Right ventricle myocardium superior (tissue), 1 donor: ENCODE measurements around the gene PDX1. TPM values are rescaled to one million over a fixed set of nuclear protein-coding genes. Genes with fewer than 3 reads are reported as not detected.
"Not testable (repeated sequence)": the region's sequence is repeated elsewhere in the genome, so short reads cannot be mapped to it uniquely, and the experiment has no call there.

Source experiments
- ATAC-seq: fragments of 200-7000 bp; cut with Tn5 transposase; one replicate; pipeline ENCODE4 v1.9.1; 2020; ENCODE audit warnings: mild to moderate bottlenecking; ENCODE audit not compliant: poor library complexity
- DNase-seq: peaks from one replicate; pipeline ENCODE4 v3.0.0-alpha.2; 2020
- intact Hi-C: fragments of 100-400 bp; cut with DNase I; formaldehyde crosslinking; loops from one replicate; pipeline ENCODE4 v1.11.2; 2022
- total RNA-seq: library from RNA; stranded (reverse); fragmentation: NEBNext Ultra II Directional; extraction: Animal tissue kit (Norgen Biotek cat#: 25700); gene quantifications from one replicate; pipeline ENCODE4 v1.2.1, GENCODE V29; 2021
- donor health status: DM: no; HTN: yes; CAD: no; lungs with severe emphysema.

PDX1 gene
- total RNA-seq, 1 donor from 2014 or later: not detected

DNA sequence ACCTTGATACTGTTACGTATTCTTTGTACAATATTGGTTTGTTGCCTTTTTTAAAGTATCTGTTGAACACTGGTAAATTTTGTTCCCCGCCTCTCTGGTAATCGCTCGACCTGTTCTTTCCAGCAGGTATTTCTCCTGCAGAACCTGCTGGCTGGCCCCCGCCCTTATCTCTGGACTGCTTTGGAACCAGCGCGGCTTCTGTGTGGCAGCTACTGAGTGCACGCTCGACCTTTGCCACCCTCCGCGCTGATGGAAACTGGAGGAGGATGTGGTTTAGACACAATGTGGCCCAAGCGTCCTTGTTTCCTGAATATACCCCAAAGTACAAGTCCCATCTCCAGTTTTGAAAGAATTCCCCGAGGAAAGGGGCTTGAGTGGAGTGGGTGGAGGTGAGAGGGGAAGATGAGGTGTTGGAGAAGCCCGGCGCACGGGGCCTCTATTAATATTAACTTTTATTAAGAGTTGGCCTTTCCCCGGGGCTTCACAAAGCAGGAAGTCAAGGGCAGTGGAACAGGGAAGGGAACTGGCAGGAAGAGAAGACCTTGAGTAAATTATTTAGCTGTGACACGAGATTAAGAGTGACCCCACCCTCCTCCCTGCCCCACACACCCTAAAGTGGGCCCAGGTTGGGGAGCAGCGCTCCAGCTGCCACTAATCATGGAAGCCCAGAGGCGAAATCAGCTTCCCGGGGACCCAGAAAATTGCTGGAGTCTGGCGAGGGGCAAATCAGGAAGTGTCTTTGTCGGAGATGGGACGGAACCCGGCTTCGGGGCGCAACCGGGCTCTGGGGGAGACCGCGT is 33.3 kb downstream of the PDX1 start:
- DNase-seq (no peak), ATAC-seq (peak; percentile 32)
- intact Hi-C loops: no loop called here

DNA sequence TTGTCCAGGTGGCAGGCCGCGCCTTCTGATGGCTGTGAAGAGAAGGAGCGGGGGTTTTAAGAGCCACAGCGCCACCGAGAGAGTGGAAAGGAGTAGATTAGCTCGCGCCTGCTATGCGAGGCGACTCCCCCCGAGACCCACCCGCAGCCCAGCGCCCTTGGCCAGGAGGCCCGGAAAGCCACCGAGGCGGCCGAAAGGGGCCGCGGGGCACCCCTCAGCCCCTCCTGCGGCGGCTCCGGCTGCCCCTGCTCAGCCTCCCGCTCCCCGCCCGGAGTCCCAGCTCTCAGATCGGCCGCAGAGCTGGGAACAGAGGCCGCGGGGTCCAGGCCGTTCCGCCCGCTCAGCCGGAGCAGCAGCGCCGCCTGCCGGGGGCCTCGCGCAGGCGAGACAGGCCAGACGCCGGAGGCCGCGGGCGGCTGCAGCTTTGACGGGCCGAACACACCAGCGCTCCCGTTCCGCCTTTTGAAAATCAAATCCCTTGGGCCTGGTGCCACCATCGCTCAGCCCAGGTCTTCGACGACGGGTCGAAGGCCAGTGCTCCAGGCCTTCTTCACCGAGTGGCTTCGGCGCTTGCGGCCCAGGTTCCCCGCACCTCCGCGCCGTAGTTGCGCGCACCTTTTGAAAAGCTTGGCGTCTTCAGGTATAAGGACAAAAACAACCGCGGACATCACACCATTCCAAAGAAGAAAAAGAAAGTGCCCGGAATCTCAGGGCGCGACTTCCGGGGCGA is 34.0 kb downstream of the PDX1 start:
- ATAC-seq (peak; percentile 99), DNase-seq (peak; percentile 82)
- intact Hi-C loops: no loop called here

GRCh38 chr13:27954406-27954851 is 34.6 kb downstream of the PDX1 start:
- intact Hi-C loops: no loop called here
- peak; percentile 69 for ATAC-seq
- DNase-seq: no peak

DNA sequence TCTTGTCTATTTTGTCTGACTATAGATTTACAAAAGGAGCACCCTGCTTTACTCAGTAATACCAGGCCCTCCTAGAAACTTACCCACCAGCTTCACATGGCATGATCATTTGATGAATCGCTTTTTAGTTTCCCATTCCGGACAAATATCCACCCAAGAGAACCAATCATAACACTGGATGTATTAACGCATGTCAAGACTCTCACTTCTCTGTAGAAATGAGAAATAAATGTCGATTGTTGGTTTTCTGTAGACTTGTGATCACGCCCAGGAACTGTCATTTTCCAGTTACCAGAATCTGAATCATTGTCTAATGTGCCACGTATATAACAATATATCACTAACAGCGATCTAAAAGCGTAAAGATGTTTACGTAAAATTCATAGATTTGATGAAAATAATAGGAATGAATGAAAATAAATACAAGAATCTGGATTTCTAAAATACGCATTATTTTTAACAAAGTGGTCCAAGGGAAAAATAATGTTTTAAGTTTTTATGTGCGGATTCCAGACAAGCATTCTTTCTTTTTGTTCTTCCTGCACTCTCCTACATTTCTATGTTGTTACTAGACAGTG is 35.3 kb downstream of the PDX1 start:
- intact Hi-C loops: no loop called here
- ATAC-seq (no peak), DNase-seq (no peak)

DNA sequence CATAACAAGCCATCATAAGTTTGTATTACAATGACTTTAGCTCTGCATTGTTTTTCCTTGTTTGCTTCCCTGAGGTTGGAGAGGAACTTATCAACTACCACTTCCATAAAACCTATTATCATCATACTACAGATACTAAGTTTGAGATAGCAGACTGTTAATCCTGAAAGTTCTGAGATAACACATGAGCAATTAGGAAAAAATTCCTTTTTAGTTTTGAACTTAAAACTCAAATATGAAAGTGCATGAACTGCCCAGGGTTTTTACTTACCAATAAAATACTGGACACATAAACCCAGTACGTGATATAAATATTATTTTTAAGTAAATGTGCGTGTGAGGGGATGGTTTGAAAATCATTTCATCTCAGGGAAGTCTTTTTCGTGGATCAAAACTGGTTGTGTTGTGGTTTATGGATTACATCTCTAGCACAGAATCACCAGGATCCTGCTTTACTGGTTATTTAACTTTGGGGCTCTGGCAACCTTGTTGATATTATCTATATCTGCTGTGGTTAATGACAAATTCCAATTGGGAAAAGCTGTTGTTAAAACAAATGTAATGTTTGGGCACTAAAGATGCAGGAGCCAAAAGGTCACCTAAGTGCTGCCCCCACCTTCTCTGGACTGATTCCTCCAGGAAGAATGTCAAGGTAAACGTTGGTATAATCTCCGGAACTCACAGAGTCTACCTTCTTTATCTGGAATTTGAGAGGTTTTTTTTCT is 36.9 kb downstream of the PDX1 start:
- no peak for ATAC-seq
- DNase-seq: no peak
- intact Hi-C loops: no loop called here

- ATAC-seq: no peak
- DNase-seq: no peak
- intact Hi-C loops: no loop called here
Measured at GRCh38 chr13:27959976-27960361, 40.2 kb downstream of the PDX1 start.

GRCh38 chr13:27960362-27961226 is 40.8 kb downstream of the PDX1 start:
- DNase-seq: peak; percentile 63
- ATAC-seq: peak; percentile 81
- intact Hi-C loops: no loop called here

DNA sequence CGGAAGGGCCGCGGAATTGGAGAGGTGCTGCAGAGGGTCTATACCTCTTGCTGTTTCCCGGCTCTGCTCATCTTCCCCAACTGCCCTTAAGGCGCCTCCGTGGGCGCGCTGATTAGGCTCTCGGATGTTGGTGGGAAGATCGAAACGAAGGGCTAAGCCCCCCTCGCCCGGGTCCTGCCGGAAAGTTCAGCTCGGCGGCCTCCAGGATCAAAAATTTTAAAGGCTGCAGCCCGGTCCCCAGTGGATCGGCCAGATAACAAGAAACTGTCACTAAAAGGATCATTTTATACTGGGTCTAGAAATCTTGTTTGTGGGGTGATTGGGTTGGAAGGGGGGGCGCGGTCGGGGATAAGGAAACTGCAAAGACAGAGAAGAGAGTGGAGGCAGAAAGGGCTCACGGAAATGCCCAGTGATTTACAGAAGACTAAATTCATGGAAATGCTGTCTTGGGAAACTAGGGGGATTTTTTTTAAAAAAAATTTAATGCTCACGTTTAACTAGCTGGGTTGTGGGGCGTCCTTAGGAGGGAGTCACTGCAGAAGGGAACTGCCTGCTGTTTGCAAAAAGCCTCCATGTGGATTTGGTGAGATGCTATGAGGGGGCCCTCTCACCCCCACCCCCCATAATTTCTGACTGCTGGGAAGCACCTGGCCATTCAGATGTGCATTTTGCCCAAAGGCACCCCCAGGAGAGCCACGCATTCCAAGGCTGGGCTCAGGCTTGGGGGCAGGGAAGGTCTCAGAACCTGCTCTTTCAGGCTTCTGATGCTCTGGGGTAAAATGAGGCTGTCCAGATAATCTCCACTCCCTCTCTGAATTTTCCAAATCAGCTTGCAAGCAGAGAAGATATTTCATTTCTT is 41.7 kb downstream of the PDX1 start:
- ATAC-seq (no peak), DNase-seq (no peak)
- intact Hi-C loops: no loop called here

DNA sequence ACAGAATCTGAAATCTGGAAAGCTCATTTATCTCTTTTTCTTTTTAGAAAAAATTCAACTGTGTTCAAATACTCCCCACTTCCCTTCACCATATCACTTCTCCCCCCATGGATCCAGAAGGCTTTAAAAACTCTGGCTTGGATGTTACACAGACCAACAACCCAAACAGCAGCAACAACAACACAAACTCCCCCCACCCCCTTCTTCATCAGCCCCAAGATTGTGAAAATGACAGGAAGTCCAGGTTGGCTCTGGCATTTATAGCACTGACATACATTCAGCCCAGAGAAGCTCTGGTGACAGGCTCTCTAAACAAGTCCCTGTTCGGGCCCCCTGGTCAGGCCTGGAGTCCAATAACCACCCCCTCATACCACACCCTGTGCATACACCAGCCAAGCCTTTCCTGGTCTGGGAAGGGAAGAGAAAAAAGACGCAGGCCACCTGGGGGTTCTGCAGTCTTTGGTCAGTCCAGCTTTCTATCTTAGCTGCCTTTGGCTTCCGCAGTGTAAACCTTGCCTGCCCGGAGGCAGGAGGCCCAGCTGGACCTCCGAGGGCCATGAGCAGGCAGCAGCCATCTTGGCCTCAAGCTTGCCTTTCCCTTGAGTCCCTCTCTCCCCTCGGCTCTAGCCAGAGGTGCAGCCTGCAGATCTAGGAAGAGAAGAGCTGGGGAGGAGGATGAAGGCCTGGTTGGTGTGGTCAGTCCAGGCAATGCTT is 42.5 kb downstream of the PDX1 start:
- ATAC-seq (no peak), DNase-seq (no peak)
- intact Hi-C loops: no loop called here

DNA sequence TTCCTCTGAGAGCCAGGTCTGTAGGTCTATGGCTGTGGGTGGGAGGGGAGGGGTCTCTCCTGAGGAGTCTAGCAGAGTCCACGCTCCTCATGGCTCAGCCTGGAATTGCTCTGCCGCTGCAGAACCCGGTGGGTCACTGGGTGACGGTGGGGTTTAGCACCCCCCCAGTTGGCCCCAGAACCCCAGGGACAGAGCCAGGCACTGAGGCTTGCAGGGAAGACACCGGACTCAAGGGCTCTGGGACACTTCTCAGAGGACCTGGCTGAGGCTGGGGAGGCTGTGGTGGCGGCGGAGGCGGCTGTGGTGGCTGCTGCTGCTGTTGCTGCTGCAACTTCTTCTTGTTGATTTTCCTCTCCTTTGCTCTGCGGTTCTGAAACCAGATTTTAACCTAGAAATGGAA is 43.2 kb downstream of the PDX1 start:
- DNase-seq (no peak), ATAC-seq (no peak)
- intact Hi-C loops: no loop called here

GRCh38 chr13:27963491-27963890 is 43.7 kb downstream of the PDX1 start:
- ATAC-seq (no peak), DNase-seq (no peak)
- intact Hi-C loops: no loop called here

- ATAC-seq, intact Hi-C loops, DNase-seq: not testable (repeated sequence)
Measured at GRCh38 chr13:27964206-27964605, 44.4 kb downstream of the PDX1 start.

DNA sequence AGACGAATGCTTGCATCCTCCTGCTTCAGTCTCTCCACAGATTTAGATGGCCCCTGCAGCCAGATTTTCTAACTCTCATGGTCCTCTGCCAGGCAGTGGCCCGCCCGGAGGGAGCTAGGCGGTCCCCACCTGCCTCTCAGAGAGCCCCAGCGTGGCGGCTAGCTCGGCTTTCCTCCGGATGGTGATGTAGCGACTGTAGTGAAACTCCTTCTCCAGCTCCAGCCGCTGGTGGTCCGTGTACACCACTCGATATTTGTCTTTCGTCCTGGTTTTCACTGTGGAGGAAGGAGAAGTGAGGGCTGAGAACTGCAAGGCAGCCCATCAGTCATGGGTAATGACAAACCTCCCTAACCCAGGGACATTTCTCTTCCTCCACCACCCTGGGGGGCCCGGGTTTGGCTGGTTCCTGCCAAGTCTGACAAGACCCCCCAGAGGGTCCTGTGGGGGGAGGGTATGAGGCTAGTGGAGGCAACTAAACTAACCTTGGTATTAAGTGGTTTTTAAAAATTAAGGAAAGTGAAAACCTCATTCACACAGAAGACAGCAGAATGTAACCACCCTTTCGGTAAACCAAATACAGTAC is 45.0 kb downstream of the PDX1 start:
- DNase-seq: no peak
- intact Hi-C loops: no loop called here
- no peak for ATAC-seq

DNA sequence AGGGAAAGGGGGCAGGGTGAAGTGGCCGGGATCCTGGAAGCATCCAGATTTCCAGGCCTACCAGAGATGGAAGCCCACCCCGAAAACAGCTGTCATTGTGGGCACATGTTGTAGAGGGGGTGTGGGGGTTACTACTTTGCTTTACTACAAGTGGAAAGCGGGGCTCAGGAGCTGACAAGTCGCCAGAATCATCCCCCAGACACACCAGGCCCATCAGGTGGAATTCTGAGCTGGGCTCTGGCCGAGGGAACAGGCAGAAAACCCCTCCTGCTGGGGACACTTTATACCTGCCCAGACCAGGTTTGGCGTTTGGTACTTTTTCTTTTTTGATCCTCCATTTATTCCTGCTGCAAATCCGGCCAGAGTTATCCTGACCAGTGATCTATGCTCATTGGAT is 45.5 kb downstream of the PDX1 start:
- ATAC-seq (no peak), DNase-seq (no peak)
- intact Hi-C loops: no loop called here

- intact Hi-C loops: no loop called here
Measured at GRCh38 chr13:27965740-27966640, 46.2 kb downstream of the PDX1 start.

More at GRCh38 chr13:27965740-27966640, 46.2 kb downstream of the PDX1 start:
- no peak for ATAC-seq
- DNase-seq: no peak
